ENCODE results near the gene CCDC30.
A peak's percentile ranks its signal among the peaks of the same experiment; 100 is the strongest.
"Not testable (repeated sequence)": the region's sequence is repeated elsewhere in the genome, so short reads cannot be mapped to it uniquely, and the experiment has no call there.

Gene CCDC30

GRCh38 chr1:42506576-42506975 lies 43.5 kb downstream of the CCDC30 start:
- peaks cover 6% of the 10 kb centered on the region for H3K36me3 ChIP-seq (ENCODE audit: control insufficient read depth, insufficient read depth, low read length)
- H3K4me3 ChIP-seq (ENCODE audit: insufficient read depth, low read depth, low read length, poor library complexity, severe bottlenecking): no peak overlapping the region
- H3K4me1 ChIP-seq (ENCODE audit: control insufficient read depth, insufficient read depth, low read length, poor library complexity, severe bottlenecking): no peaks in the 10 kb centered on the region
- no peak for DNase-seq
- no peaks in the 10 kb centered on the region for H3K27me3 ChIP-seq (replicated peaks; ENCODE audit: control insufficient read depth, insufficient read depth, low read length, poor library complexity, severe bottlenecking)
- no peaks in the 10 kb centered on the region for H3K9me3 ChIP-seq (ENCODE audit: control insufficient read depth, low read length)
- no peak overlapping the region for H3K27ac ChIP-seq (ENCODE audit: insufficient read depth, low read length, poor library complexity, severe bottlenecking)

GRCh38 chr1:42511581-42512155 lies 48.6 kb downstream of the CCDC30 start:
- H3K27ac ChIP-seq (ENCODE audit: insufficient read depth, low read length, poor library complexity, severe bottlenecking); DNase-seq; H3K9me3 ChIP-seq (ENCODE audit: control insufficient read depth, low read length); H3K36me3 ChIP-seq (ENCODE audit: control insufficient read depth, insufficient read depth, low read length); H3K4me1 ChIP-seq (ENCODE audit: control insufficient read depth, insufficient read depth, low read length, poor library complexity, severe bottlenecking); H3K4me3 ChIP-seq (ENCODE audit: insufficient read depth, low read depth, low read length, poor library complexity, severe bottlenecking); H3K27me3 ChIP-seq (replicated peaks; ENCODE audit: control insufficient read depth, insufficient read depth, low read length, poor library complexity, severe bottlenecking): not testable (repeated sequence)

DNA sequence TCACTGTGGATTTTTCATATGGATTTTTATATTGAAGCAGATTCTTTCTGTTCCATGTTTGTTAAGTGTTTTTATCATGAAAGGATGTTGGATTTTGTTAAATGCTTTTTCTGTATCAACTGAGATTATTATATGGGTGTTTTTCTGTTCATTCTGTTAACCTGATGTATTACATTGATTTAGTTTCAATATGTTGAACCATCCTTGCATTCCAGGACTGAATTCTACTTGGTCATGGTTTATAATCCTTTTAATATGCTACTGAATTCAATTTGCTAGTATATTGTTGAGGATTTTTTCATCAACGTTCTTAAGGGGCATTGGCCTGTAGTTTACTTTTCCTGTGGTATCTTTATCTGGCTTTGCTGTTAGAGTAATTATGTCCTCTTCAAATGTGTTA lies 55.8 kb downstream of the CCDC30 start:
- Histone ChIP-seq H3K9me3 (ENCODE audit: control insufficient read depth, low read length) (peaks cover 5% of the 10 kb centered on the region), H3K36me3 (ENCODE audit: control insufficient read depth, insufficient read depth, low read length) (no peaks in the 10 kb centered on the region), H3K4me1 (ENCODE audit: control insufficient read depth, insufficient read depth, low read length, poor library complexity, severe bottlenecking) (no peaks in the 10 kb centered on the region), H3K4me3 (ENCODE audit: insufficient read depth, low read depth, low read length, poor library complexity, severe bottlenecking) (no peak overlapping the region), H3K27ac (ENCODE audit: insufficient read depth, low read length, poor library complexity, severe bottlenecking) (no peak overlapping the region), H3K27me3 (replicated peaks; ENCODE audit: control insufficient read depth, insufficient read depth, low read length, poor library complexity, severe bottlenecking) (no peaks in the 10 kb centered on the region)
- DNase-seq: no peak

DNA sequence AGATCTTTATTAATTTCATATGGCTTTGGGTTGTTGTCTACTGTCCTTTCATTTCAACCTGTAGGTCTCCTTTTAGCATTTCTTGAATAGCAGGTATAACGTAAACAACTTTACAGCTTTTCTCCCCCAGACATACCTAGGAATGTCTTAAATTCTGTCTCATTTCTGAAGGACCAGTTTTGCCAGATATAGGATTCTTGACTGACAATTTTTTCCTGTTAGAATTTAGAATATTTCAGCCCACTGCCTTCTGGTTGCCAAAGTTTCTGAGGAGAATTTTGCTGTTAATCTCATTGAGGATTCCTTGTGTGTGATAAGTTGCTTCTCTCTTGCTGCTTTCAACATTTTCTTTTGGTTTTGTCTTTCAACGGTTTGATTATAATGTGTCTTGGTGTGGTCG lies 60.1 kb downstream of the CCDC30 start:
- H3K36me3 ChIP-seq (ENCODE audit: control insufficient read depth, insufficient read depth, low read length): no peaks in the 10 kb centered on the region
- no peaks in the 10 kb centered on the region for H3K27me3 ChIP-seq (replicated peaks; ENCODE audit: control insufficient read depth, insufficient read depth, low read length, poor library complexity, severe bottlenecking)
- no peak for DNase-seq
- H3K9me3 ChIP-seq (ENCODE audit: control insufficient read depth, low read length): peaks cover 5% of the 10 kb centered on the region
- H3K27ac ChIP-seq (ENCODE audit: insufficient read depth, low read length, poor library complexity, severe bottlenecking): no peak overlapping the region
- no peaks in the 10 kb centered on the region for H3K4me1 ChIP-seq (ENCODE audit: control insufficient read depth, insufficient read depth, low read length, poor library complexity, severe bottlenecking)
- no peak overlapping the region for H3K4me3 ChIP-seq (ENCODE audit: insufficient read depth, low read depth, low read length, poor library complexity, severe bottlenecking)

DNA sequence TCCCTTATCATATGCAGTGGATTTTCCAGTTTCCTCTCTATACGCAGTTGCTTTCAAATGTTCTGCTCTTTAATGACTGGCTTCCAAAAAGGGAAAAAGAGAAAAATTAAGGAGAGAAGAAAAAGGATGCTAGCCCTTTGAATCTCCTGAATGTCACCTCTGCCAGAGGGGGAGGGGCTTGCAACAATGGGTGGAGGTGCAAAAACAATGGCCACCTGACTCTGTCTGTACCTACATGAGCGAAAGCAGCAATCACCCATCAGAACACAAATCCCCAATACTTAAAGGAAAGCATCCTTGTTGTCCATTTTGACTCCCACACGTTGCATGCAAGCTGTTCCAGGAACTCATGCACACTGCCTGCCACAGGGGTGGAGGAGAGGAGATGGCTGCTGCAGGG lies 61.2 kb downstream of the CCDC30 start:
- no peaks in the 10 kb centered on the region for H3K9me3 ChIP-seq (ENCODE audit: control insufficient read depth, low read length)
- no peaks in the 10 kb centered on the region for H3K4me1 ChIP-seq (ENCODE audit: control insufficient read depth, insufficient read depth, low read length, poor library complexity, severe bottlenecking)
- no peak overlapping the region for H3K27ac ChIP-seq (ENCODE audit: insufficient read depth, low read length, poor library complexity, severe bottlenecking)
- H3K27me3 ChIP-seq (replicated peaks; ENCODE audit: control insufficient read depth, insufficient read depth, low read length, poor library complexity, severe bottlenecking): no peaks in the 10 kb centered on the region
- no peaks in the 10 kb centered on the region for H3K36me3 ChIP-seq (ENCODE audit: control insufficient read depth, insufficient read depth, low read length)
- no peak for DNase-seq
- H3K4me3 ChIP-seq (ENCODE audit: insufficient read depth, low read depth, low read length, poor library complexity, severe bottlenecking): no peak overlapping the region

- Histone ChIP-seq H3K27ac (ENCODE audit: insufficient read depth, low read length, poor library complexity, severe bottlenecking) (no peak overlapping the region), H3K4me3 (ENCODE audit: insufficient read depth, low read depth, low read length, poor library complexity, severe bottlenecking) (peak overlapping the region; percentile 48), H3K9me3 (ENCODE audit: control insufficient read depth, low read length) (no peaks in the 10 kb centered on the region)
These were observed 66.7 kb downstream of the CCDC30 start for GRCh38 chr1:42529724-42530181.

DNA sequence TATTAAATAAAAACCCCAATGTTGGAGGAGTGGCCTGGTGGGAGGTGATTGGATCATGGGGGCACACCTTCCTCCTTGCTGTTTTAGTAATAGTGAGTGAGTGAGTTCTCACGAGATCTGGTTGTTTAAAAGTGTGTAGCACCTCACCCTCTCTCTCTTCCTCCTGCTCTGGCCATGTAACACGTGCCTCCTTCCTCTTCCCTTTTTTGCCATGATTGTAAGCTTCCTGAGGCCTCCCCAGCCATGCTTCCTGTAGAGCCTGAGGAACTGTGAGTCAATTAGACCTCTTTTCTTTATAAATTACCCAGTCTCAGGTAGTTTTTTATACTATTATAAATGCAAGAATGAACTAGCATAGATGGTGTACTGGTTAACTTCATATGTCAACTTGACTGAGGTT lies 68.0 kb downstream of the CCDC30 start:
- no peak overlapping the region for H3K27ac ChIP-seq (ENCODE audit: insufficient read depth, low read length, poor library complexity, severe bottlenecking)
- no peaks in the 10 kb centered on the region for H3K27me3 ChIP-seq (replicated peaks; ENCODE audit: control insufficient read depth, insufficient read depth, low read length, poor library complexity, severe bottlenecking)
- H3K9me3 ChIP-seq (ENCODE audit: control insufficient read depth, low read length): no peaks in the 10 kb centered on the region
- no peaks in the 10 kb centered on the region for H3K4me1 ChIP-seq (ENCODE audit: control insufficient read depth, insufficient read depth, low read length, poor library complexity, severe bottlenecking)
- no peaks in the 10 kb centered on the region for H3K36me3 ChIP-seq (ENCODE audit: control insufficient read depth, insufficient read depth, low read length)
- no peak overlapping the region for H3K4me3 ChIP-seq (ENCODE audit: insufficient read depth, low read depth, low read length, poor library complexity, severe bottlenecking)
- no peak for DNase-seq

More at GRCh38 chr1:42529724-42530181, 66.7 kb downstream of the CCDC30 start:
- H3K27me3 ChIP-seq (replicated peaks; ENCODE audit: control insufficient read depth, insufficient read depth, low read length, poor library complexity, severe bottlenecking): no peaks in the 10 kb centered on the region
- H3K4me1 ChIP-seq (ENCODE audit: control insufficient read depth, insufficient read depth, low read length, poor library complexity, severe bottlenecking): no peaks in the 10 kb centered on the region
- no peaks in the 10 kb centered on the region for H3K36me3 ChIP-seq (ENCODE audit: control insufficient read depth, insufficient read depth, low read length)
- DNase-seq: no peak

DNA sequence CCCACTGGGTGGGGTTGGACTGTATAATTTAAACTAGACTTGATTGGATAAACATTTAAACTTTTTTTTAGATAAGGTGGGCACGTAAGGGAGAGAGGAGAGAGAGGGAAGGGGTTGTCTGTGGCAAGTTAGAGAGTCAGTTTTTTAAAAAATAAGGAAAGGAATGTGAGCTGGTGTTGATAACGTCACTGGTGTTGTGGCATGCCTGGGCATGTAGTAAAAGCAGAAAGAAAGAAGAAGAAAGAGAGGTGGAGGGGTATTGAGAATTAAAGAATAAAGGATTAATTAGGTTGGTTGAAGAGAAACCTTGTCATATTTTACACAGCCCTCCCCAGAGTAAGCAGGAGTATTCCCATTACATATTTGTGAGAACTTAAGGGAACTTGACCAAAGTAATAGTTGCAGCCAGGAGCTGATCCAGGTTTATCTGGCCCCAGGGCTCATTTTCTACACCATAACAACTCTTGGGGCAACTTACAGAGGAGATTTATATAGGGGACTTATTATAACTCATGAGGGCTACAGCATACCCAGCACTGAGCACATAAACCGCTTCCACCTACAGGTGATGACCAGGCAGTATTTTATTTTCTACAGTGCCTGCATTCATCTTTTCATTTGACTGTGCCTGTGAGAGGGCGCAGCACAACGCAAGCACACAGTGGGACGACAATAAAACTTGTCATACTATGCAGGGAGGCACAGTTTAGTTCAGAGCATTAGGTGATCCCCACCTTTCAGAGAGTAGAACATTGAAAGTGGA lies 70.2 kb downstream of the CCDC30 start:
- Histone ChIP-seq H3K36me3 (ENCODE audit: control insufficient read depth, insufficient read depth, low read length) (peaks cover 3% of the 10 kb centered on the region), H3K4me3 (ENCODE audit: insufficient read depth, low read depth, low read length, poor library complexity, severe bottlenecking) (no peak overlapping the region), H3K9me3 (ENCODE audit: control insufficient read depth, low read length) (no peaks in the 10 kb centered on the region), H3K4me1 (ENCODE audit: control insufficient read depth, insufficient read depth, low read length, poor library complexity, severe bottlenecking) (no peaks in the 10 kb centered on the region), H3K27me3 (replicated peaks; ENCODE audit: control insufficient read depth, insufficient read depth, low read length, poor library complexity, severe bottlenecking) (no peaks in the 10 kb centered on the region), H3K27ac (ENCODE audit: insufficient read depth, low read length, poor library complexity, severe bottlenecking) (no peak overlapping the region)
- DNase-seq: no peak

DNA sequence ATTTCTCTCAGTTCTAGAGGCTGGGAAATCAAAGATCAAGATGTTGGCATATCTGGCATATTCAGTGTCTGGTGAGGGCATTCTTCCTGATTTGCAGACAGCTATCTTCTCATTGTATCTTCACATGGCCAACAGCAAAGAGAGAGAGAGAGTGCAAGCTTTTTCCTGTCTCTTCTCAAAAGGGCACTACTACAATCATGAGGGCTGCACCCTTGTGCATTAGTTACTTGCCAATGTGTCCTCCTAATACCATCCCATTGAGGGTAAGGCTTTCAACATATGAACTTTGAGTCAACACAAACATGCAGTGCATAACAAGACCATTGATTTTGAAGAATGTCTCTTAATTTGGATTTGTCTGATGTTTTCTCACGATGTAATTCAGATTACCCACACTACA lies 78.0 kb downstream of the CCDC30 start:
- Histone ChIP-seq H3K27ac (ENCODE audit: insufficient read depth, low read length, poor library complexity, severe bottlenecking) (no peak overlapping the region), H3K4me3 (ENCODE audit: insufficient read depth, low read depth, low read length, poor library complexity, severe bottlenecking) (no peak overlapping the region), H3K4me1 (ENCODE audit: control insufficient read depth, insufficient read depth, low read length, poor library complexity, severe bottlenecking) (no peaks in the 10 kb centered on the region), H3K9me3 (ENCODE audit: control insufficient read depth, low read length) (no peaks in the 10 kb centered on the region), H3K36me3 (ENCODE audit: control insufficient read depth, insufficient read depth, low read length) (peaks cover 3% of the 10 kb centered on the region), H3K27me3 (replicated peaks; ENCODE audit: control insufficient read depth, insufficient read depth, low read length, poor library complexity, severe bottlenecking) (no peaks in the 10 kb centered on the region)
- DNase-seq: no peak

DNA sequence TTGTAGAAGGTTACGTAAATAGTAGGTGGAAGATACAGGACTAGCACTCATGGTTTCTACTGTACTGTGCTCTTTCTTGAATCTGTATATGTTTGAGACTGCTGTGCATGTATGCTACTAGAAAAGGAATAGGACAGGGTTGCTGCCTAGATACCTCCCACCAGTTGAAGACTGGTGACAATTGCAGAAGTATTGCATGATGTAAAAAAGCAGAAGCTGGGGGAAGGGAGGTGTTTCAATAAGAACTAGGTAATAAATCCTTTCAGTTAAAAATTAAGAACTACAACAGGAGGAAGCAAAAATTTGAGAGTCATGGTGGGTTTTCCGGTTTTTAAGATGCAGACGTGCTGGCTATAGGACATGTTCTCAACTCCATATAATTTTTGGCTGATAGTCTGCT lies 88.1 kb downstream of the CCDC30 start:
- no peak for DNase-seq
- no peak overlapping the region for H3K27ac ChIP-seq (ENCODE audit: insufficient read depth, low read length, poor library complexity, severe bottlenecking)
- H3K4me3 ChIP-seq (ENCODE audit: insufficient read depth, low read depth, low read length, poor library complexity, severe bottlenecking): no peak overlapping the region
- no peaks in the 10 kb centered on the region for H3K27me3 ChIP-seq (replicated peaks; ENCODE audit: control insufficient read depth, insufficient read depth, low read length, poor library complexity, severe bottlenecking)
- H3K36me3 ChIP-seq (ENCODE audit: control insufficient read depth, insufficient read depth, low read length): no peaks in the 10 kb centered on the region
- no peaks in the 10 kb centered on the region for H3K4me1 ChIP-seq (ENCODE audit: control insufficient read depth, insufficient read depth, low read length, poor library complexity, severe bottlenecking)
- no peaks in the 10 kb centered on the region for H3K9me3 ChIP-seq (ENCODE audit: control insufficient read depth, low read length)

Measured in effector memory CD4-positive, alpha-beta T cell (primary cell).